Gastrocnemius medialis (tissue), 4 donors: ENCODE results near the gene PLD1. TPM values are rescaled to one million over a fixed set of nuclear protein-coding genes. Genes with fewer than 3 reads are reported as not detected.
"Not testable (repeated sequence)": the region's sequence is repeated elsewhere in the genome, so short reads cannot be mapped to it uniquely, and the experiment has no call there.

Experiments used
- ATAC-seq, 2 donors: fragments of 150-250 bp; one replicate each; pipeline ENCODE4 v1.9.1; 2016
- DNase-seq, 2 donors: peaks; one replicate each; pipeline ENCODE4 v3.0.0-alpha.2; 2019
- H3K27ac ChIP-seq, 4 donors: fragments of 200-600 bp; sonication (generic); 1 replicate in 1 of 4; 2 replicates in 3 of 4; pipeline ENCODE4 v1.5.1; 2016 to 2018; ENCODE audit warnings: mild to moderate bottlenecking in 2 of 4, moderate library complexity in 1 of 4
- H3K27me3 ChIP-seq, 3 donors: fragments of 200-600 bp; sonication (generic) in 2 of 3; 1 replicate in 1 of 3; 2 replicates in 2 of 3; pipeline versions ENCODE4 v1.5.1 to v1.6.0; 2016 to 2019; ENCODE audit warnings: mild to moderate bottlenecking in 1 of 3, moderate library complexity in 1 of 3
- H3K36me3 ChIP-seq, 2 donors: fragments of 200-600 bp; sonication (generic) in 1 of 2; one replicate each; pipeline ENCODE4 v1.5.1; 2017 to 2018
- H3K4me1 ChIP-seq, 2 donors: fragments of 200-600 bp; sonication (generic) in 1 of 2; one replicate each; pipeline ENCODE4 v1.5.1; 2016 to 2017; ENCODE audit warnings: mild to moderate bottlenecking in 2 of 2
- H3K4me3 ChIP-seq, 4 donors: fragments of 200-600 bp; sonication (generic) in 3 of 4; 1 replicate in 1 of 4; 2 replicates in 3 of 4; pipeline ENCODE4 v1.5.1; 2016 to 2019; ENCODE audit warnings: mild to moderate bottlenecking in 2 of 4
- H3K9me3 ChIP-seq, 3 donors: fragments of 200-600 bp; sonication (generic) in 2 of 3; 1 replicate in 1 of 3; 2 replicates in 2 of 3; pipeline ENCODE4 v1.5.1; 2016 to 2019
- POLR2A ChIP-seq, 2 donors: fragments of 450-650 bp; IDR thresholded peaks; one replicate each; pipeline ENCODE4 v1.6.1; 2017; ENCODE audit warnings: antibody characterized with exemption in 2 of 2, mild to moderate bottlenecking in 2 of 2, moderate library complexity in 2 of 2
- in situ Hi-C, 4 donors: fragments of 200-750 bp; cut with MboI; loops; one replicate each; pipeline versions ENCODE4 v1.15.0 to v1.8.0; 2017; ENCODE audit warnings: low sequenced_read_pairs in 4 of 4
- intact Hi-C: fragments of 100-400 bp; cut with DNase I; formaldehyde crosslinking; loops from one replicate; pipeline ENCODE4 v1.15.1; 2023; ENCODE audit warnings: low total_unique reads
- total RNA-seq, 4 donors: library from RNA; depleted of rRNA; stranded (reverse); fragments of >200 nt; gene quantifications; one replicate each; pipeline versions ENCODE4 v1.1.0 to v1.2.3, GENCODE V29; 2016
- TF ChIP-seq, protein P1 (sequence below), 5 experiments: fragments of 450-650 bp in 3 of 5; fragments of 200-600 bp in 2 of 5; sonication (generic) in 2 of 5; IDR thresholded peaks in 4 of 5; conservative IDR thresholded peaks in 1 of 5; 1 replicate in 4 of 5; 2 replicates in 1 of 5; pipeline ENCODE4 v1.5.1; 2016 to 2019; ENCODE audit warnings: antibody characterized with exemption in 5 of 5, mild to moderate bottlenecking in 3 of 5, moderate library complexity in 3 of 5

The PLD1 gene
- total RNA-seq, 4 donors from 2014 or later, result 1.9 to 5.6 (median 4.6) TPM

DNA sequence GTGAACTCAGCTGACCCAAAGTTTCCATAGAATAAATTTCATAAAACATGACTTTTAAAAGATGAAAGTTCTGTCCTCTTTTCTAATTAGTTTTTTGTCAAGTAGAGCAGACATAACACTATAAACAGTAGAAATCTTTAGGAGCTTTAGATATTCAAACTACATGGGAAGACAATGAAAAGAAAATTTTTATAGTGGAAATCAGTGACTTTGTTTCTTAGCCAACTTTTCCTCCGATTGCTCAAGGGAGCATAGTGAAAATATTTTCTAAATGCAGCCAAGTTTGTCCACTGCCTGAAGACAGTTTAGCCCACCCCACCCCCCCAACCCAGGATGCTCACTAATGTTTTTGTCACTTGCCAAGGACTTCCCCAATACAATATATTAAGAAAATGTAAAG is 114.9 kb downstream of the PLD1 start:
- no peaks in the 10 kb centered on the region for H3K36me3 ChIP-seq
- H3K27ac ChIP-seq, result no peak overlapping the region
- intact Hi-C loops, result no loop called here
- in situ Hi-C loops, result no loop called here
- no peak for ATAC-seq
- H3K9me3 ChIP-seq, result no peaks in the 10 kb centered on the region
- no peak for DNase-seq
- H3K4me3 ChIP-seq, result no peak overlapping the region
- H3K27me3 ChIP-seq, result no peaks in the 10 kb centered on the region
- H3K4me1 ChIP-seq, result peaks cover 0 to 11% of the 10 kb centered on the region in 2 donors
- no peak for TF ChIP-seq POLR2A (IDR thresholded peaks at IDR 0.05)
- TF ChIP-seq, protein P1, sequence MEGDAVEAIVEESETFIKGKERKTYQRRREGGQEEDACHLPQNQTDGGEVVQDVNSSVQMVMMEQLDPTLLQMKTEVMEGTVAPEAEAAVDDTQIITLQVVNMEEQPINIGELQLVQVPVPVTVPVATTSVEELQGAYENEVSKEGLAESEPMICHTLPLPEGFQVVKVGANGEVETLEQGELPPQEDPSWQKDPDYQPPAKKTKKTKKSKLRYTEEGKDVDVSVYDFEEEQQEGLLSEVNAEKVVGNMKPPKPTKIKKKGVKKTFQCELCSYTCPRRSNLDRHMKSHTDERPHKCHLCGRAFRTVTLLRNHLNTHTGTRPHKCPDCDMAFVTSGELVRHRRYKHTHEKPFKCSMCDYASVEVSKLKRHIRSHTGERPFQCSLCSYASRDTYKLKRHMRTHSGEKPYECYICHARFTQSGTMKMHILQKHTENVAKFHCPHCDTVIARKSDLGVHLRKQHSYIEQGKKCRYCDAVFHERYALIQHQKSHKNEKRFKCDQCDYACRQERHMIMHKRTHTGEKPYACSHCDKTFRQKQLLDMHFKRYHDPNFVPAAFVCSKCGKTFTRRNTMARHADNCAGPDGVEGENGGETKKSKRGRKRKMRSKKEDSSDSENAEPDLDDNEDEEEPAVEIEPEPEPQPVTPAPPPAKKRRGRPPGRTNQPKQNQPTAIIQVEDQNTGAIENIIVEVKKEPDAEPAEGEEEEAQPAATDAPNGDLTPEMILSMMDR (IDR thresholded peaks at IDR 0.05 in 4 of 5, conservative IDR thresholded peaks at IDR 0.05 in 1 of 5), result no peak

DNA sequence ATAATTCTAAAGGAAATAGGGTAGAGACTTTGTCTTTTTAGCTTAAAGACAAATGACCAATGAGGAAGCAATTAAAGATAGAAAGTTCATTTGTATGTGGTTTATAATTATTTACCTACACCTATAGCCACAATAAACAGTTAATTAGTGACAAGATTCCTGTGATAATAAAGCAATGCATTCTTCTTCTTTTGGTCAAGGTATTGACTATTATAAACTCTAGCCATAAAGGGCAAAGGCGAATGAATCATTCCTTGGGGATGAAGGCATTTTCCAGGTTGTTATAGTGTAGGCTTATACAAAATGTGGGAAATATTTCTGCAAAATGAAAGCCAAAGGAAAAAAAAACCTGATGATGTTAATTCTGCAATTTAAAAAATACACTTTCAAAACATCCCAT is 115.4 kb downstream of the PLD1 start:
- no peaks in the 10 kb centered on the region for H3K27me3 ChIP-seq
- intact Hi-C loops, result no loop called here
- no peak overlapping the region for H3K4me3 ChIP-seq
- peaks cover 0 to 11% of the 10 kb centered on the region in 2 donors for H3K4me1 ChIP-seq
- in situ Hi-C loops, result no loop called here
- no peak for TF ChIP-seq POLR2A (IDR thresholded peaks at IDR 0.05)
- TF ChIP-seq, protein P1 (IDR thresholded peaks at IDR 0.05 in 4 of 5, conservative IDR thresholded peaks at IDR 0.05 in 1 of 5), result no peak
- H3K36me3 ChIP-seq, result no peaks in the 10 kb centered on the region
- no peaks in the 10 kb centered on the region for H3K9me3 ChIP-seq
- H3K27ac ChIP-seq, result no peak overlapping the region
- ATAC-seq (no peak), DNase-seq (no peak)

DNA sequence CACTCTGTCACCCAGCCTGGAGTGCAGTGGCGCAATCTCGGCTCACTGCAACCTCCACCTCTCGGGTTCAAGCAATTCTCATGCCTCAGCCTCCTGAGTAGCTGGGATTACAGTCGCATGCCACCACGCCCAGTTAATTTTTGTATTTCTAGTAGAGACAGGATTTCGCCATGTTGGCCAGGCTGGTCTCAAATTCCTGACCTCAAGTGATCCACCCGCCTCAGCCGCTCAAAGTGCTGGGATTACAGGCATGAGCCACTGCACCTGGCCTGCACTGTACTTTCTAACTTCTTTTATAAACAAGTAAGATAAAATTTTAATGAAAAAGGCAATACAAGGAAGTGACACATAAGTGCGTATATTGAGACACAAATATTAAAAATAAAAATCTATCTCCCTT is 117.7 kb downstream of the PLD1 start:
- DNase-seq, ATAC-seq, H3K36me3 ChIP-seq, in situ Hi-C loops, H3K27ac ChIP-seq, H3K27me3 ChIP-seq, H3K9me3 ChIP-seq, H3K4me3 ChIP-seq, intact Hi-C loops: not testable (repeated sequence)
- H3K4me1 ChIP-seq, result peaks cover 0 to 11% of the 10 kb centered on the region in 2 donors

DNA sequence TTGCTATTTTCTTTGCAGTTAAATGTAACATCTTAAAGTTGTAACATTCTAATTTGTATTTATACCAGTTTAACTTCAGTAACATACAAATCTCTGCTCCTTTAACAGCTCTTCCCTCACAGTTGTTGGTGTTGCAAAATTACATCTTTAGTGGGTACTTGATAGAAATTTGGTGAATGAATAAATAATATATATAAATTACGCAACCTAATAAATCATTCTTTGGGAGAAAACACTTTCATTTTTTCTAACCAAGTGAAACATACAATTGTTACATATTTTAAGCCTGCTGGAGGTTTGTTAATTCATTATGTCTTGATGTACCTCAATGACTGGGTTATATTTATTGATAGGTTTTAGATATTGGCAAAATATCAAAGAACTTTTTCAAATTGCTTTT is 118.8 kb downstream of the PLD1 start:
- no peaks in the 10 kb centered on the region for H3K27me3 ChIP-seq
- no peak for DNase-seq
- no peak overlapping the region for H3K27ac ChIP-seq
- intact Hi-C loops (no loop called here), in situ Hi-C loops (no loop called here)
- TF ChIP-seq POLR2A (IDR thresholded peaks at IDR 0.05), result no peak
- TF ChIP-seq, protein P1 (IDR thresholded peaks at IDR 0.05 in 4 of 5, conservative IDR thresholded peaks at IDR 0.05 in 1 of 5), result no peak
- H3K9me3 ChIP-seq, result no peaks in the 10 kb centered on the region
- H3K4me3 ChIP-seq, result no peak overlapping the region
- peaks cover 0 to 10% of the 10 kb centered on the region in 2 donors for H3K4me1 ChIP-seq
- ATAC-seq, result no peak
- no peaks in the 10 kb centered on the region for H3K36me3 ChIP-seq

DNA sequence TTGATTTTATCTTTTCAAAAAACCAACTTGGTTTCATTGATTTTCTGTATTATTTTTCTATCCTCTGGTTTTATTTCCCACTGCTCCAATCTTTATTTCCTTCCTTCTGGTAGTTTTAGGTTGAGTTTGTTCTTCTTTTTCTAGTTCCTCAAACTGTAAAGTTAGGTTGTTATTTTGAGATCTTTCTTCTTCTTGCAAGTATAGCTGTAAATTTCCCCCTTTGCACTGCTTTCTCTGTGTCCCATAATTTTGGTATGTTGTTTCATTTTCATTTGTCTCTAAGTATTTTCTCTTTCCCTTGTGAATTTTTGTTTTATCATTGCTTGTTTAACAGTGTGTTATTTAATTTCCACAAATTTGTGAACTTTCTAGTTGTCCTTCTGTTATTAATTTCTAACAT is 120.0 kb downstream of the PLD1 start:
- peaks cover 0 to 4% of the 10 kb centered on the region in 2 donors for H3K4me1 ChIP-seq
- H3K36me3 ChIP-seq, result no peaks in the 10 kb centered on the region
- H3K9me3 ChIP-seq, result no peaks in the 10 kb centered on the region
- no peak for ATAC-seq
- H3K27ac ChIP-seq, result no peak overlapping the region
- TF ChIP-seq, protein P1 (IDR thresholded peaks at IDR 0.05 in 4 of 5, conservative IDR thresholded peaks at IDR 0.05 in 1 of 5), result no peak
- no peak for TF ChIP-seq POLR2A (IDR thresholded peaks at IDR 0.05)
- intact Hi-C loops (no loop called here), in situ Hi-C loops (no loop called here)
- H3K27me3 ChIP-seq, result no peaks in the 10 kb centered on the region
- DNase-seq, result no peak
- H3K4me3 ChIP-seq, result no peak overlapping the region
